Measurements from ENCODE around the gene AP5B1. TPM values are rescaled to one million over a fixed set of nuclear protein-coding genes. Genes with fewer than 3 reads are reported as not detected.
"Not testable (repeated sequence)": the region's sequence is repeated elsewhere in the genome, so short reads cannot be mapped to it uniquely, and the experiment has no call there.

The AP5B1 gene
- total and polyA plus RNA-seq, 2 of the 8 experiments (the other 6 are each of a cell fraction or from before 2014, with no cell fraction given), result 7.6 to 10.0 TPM

DNA sequence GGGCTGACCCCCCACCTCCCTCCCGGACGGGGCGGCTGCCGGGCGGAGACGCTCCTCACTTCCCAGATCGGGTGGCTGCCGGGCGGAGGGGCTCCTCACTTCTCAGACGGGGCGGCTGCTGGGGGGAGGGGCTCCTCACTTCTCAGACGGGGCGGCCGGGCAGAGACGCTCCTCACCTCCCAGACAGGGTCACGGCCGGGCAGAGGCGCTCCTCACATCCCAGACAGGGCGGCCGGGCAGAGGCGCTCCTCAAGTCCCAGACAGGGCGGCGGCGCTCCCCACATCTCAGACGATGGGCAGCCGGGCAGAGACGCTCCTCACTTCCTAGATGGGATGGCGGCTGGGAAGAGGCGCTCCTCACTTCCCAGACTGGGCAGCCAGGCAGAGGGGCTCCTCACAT is 18.0 kb downstream of the AP5B1 start:
- H3K27ac ChIP-seq (ENCODE audit: low read depth, low read length); H2BK5ac ChIP-seq (ENCODE audit: low read depth, low read length); CTCF ChIA-PET (ENCODE audit: partially characterized antibody); H3K4me1 ChIP-seq (replicated peaks in 1 of 4; ENCODE audit: control insufficient read depth in 3 of 4, insufficient read depth in 4 of 4, low read length in 3 of 4); H4K8ac ChIP-seq (ENCODE audit: extremely low read depth, insufficient read depth, low read length); H2AFZ ChIP-seq (ENCODE audit: low read length); H3K4me3 ChIP-seq (ENCODE audit: extremely low read depth in 1 of 4, insufficient read depth in 2 of 4, low read depth in 3 of 4, low read length in 4 of 4); POLR2A ChIA-PET (ENCODE audit: partially characterized antibody); H3K23ac ChIP-seq (ENCODE audit: insufficient read length); FAIRE-seq; H2BK20ac ChIP-seq (ENCODE audit: low read length); DNase-seq (ENCODE audit: low read depth in 1 of 2, low spot score in 2 of 2); H3K4ac ChIP-seq (replicated peaks; ENCODE audit: insufficient read length, low read depth, low read length); H3K36me3 ChIP-seq (ENCODE audit: control insufficient read depth in 2 of 4, insufficient read depth in 4 of 4, low read length in 3 of 4); H3K18ac ChIP-seq (ENCODE audit: extremely low read depth, low read length); H2AK5ac ChIP-seq (ENCODE audit: low read depth, low read length); H3K14ac ChIP-seq (ENCODE audit: insufficient read length); H3K79me2 ChIP-seq (ENCODE audit: control insufficient read depth in 1 of 2, insufficient read depth in 2 of 2, low read length in 2 of 2); H4K20me1 ChIP-seq (replicated peaks in 1 of 2; ENCODE audit: control insufficient read depth in 1 of 2, insufficient read depth in 2 of 2, low read length in 2 of 2); H3K79me1 ChIP-seq (ENCODE audit: low read depth, low read length); H3K4me2 ChIP-seq (ENCODE audit: insufficient read depth in 1 of 2, low read depth in 2 of 2, low read length in 2 of 2); H4K5ac ChIP-seq (ENCODE audit: insufficient read length, low read depth, low read length); H3K23me2 ChIP-seq (ENCODE audit: low read depth, low read length); H2BK120ac ChIP-seq (replicated peaks; ENCODE audit: low read depth, low read length); H3K56ac ChIP-seq (replicated peaks; ENCODE audit: insufficient read length, low read depth, low read length); H2BK12ac ChIP-seq (ENCODE audit: low read depth, low read length); H2BK15ac ChIP-seq (ENCODE audit: low read length); H3K27me3 ChIP-seq (replicated peaks in 1 of 4; ENCODE audit: control insufficient read depth in 3 of 4, extremely low read depth in 1 of 4, insufficient read depth in 3 of 4, low read length in 3 of 4); H3K9ac ChIP-seq (replicated peaks in 1 of 4; ENCODE audit: extremely low read depth in 1 of 4, low read depth in 3 of 4, low read length in 3 of 4); H4K91ac ChIP-seq (replicated peaks; ENCODE audit: insufficient read length, low read length): not testable (repeated sequence)
- WGBS, 2 experiments (ENCODE audit: extremely low coverage in 1 of 2, insufficient coverage in 1 of 2, insufficient read length in 1 of 2, insufficient replicate concordance in 2 of 2, low coverage in 1 of 2, low lambda C conversion rate in 2 of 2, missing lambda C conversion rate in 1 of 2), result 92% methylated on average over 10 of the region's 29 CpGs; no CpG with 5 or more reads in 1 of the 2 experiments
- H3K9me3 ChIP-seq (ENCODE audit: insufficient read depth in 2 of 2, low read depth in 1 of 2, low read length in 1 of 2), result peaks cover 0 to 14% of the 10 kb centered on the region in 2 experiments; a peak in 1 of 4 replicates

GRCh38 chr11:65762169-65762568 is 18.6 kb downstream of the AP5B1 start:
- H3K4ac ChIP-seq (replicated peaks; ENCODE audit: insufficient read length, low read depth, low read length); H4K8ac ChIP-seq (ENCODE audit: extremely low read depth, insufficient read depth, low read length); H4K20me1 ChIP-seq (replicated peaks in 1 of 2; ENCODE audit: control insufficient read depth in 1 of 2, insufficient read depth in 2 of 2, low read length in 2 of 2); H3K27ac ChIP-seq (ENCODE audit: low read depth, low read length); H3K56ac ChIP-seq (replicated peaks; ENCODE audit: insufficient read length, low read depth, low read length); H3K27me3 ChIP-seq (replicated peaks in 1 of 4; ENCODE audit: control insufficient read depth in 3 of 4, extremely low read depth in 1 of 4, insufficient read depth in 3 of 4, low read length in 3 of 4); H3K4me2 ChIP-seq (ENCODE audit: insufficient read depth in 1 of 2, low read depth in 2 of 2, low read length in 2 of 2); H2BK12ac ChIP-seq (ENCODE audit: low read depth, low read length); H2AK5ac ChIP-seq (ENCODE audit: low read depth, low read length); H3K4me1 ChIP-seq (replicated peaks in 1 of 4; ENCODE audit: control insufficient read depth in 3 of 4, insufficient read depth in 4 of 4, low read length in 3 of 4); H3K23me2 ChIP-seq (ENCODE audit: low read depth, low read length); H3K79me1 ChIP-seq (ENCODE audit: low read depth, low read length); H3K4me3 ChIP-seq (ENCODE audit: extremely low read depth in 1 of 4, insufficient read depth in 2 of 4, low read depth in 3 of 4, low read length in 4 of 4); H4K5ac ChIP-seq (ENCODE audit: insufficient read length, low read depth, low read length); H2BK120ac ChIP-seq (replicated peaks; ENCODE audit: low read depth, low read length); H2BK5ac ChIP-seq (ENCODE audit: low read depth, low read length); H3K14ac ChIP-seq (ENCODE audit: insufficient read length); FAIRE-seq; H3K23ac ChIP-seq (ENCODE audit: insufficient read length); H3K36me3 ChIP-seq (ENCODE audit: control insufficient read depth in 2 of 4, insufficient read depth in 4 of 4, low read length in 3 of 4); DNase-seq (ENCODE audit: low read depth in 1 of 2, low spot score in 2 of 2); H4K91ac ChIP-seq (replicated peaks; ENCODE audit: insufficient read length, low read length); H2AFZ ChIP-seq (ENCODE audit: low read length); H3K18ac ChIP-seq (ENCODE audit: extremely low read depth, low read length); H2BK20ac ChIP-seq (ENCODE audit: low read length); H2BK15ac ChIP-seq (ENCODE audit: low read length); POLR2A ChIA-PET (ENCODE audit: partially characterized antibody); H3K9ac ChIP-seq (replicated peaks in 1 of 4; ENCODE audit: extremely low read depth in 1 of 4, low read depth in 3 of 4, low read length in 3 of 4); H3K79me2 ChIP-seq (ENCODE audit: control insufficient read depth in 1 of 2, insufficient read depth in 2 of 2, low read length in 2 of 2): not testable (repeated sequence)
- peaks cover 0 to 14% of the 10 kb centered on the region in 2 experiments; a peak in 1 of 4 replicates for H3K9me3 ChIP-seq (ENCODE audit: insufficient read depth in 2 of 2, low read depth in 1 of 2, low read length in 1 of 2)
- WGBS, 2 experiments (ENCODE audit: extremely low coverage in 1 of 2, insufficient coverage in 1 of 2, insufficient read length in 1 of 2, insufficient replicate concordance in 2 of 2, low coverage in 1 of 2, low lambda C conversion rate in 2 of 2, missing lambda C conversion rate in 1 of 2), result 64% methylated on average over 3 of the region's 5 CpGs; no CpG with 5 or more reads in 1 of the 2 experiments
- CTCF ChIA-PET (ENCODE audit: partially characterized antibody), result interaction anchor here (2.0 kb wide), 1 partner anchor 32 kb away, joined by 4 read pairs; no protein-coding TSS in a partner anchor
